Muscle of leg (tissue), 11 donors: Measurements from ENCODE around the gene LARP4B. TPM values are rescaled to one million over a fixed set of nuclear protein-coding genes. Genes with fewer than 3 reads are reported as not detected.

ENCODE experiments used
- DNase-seq: peaks from one replicate; pipeline ENCODE4 v3.0.0; 2013
- H3K27ac ChIP-seq: one replicate; pipeline ENCODE4 v1.5.1; 2013; ENCODE audit warnings: mild to moderate bottlenecking, low read length, control low read depth
- H3K27me3 ChIP-seq: one replicate; pipeline ENCODE4 v1.6.1; 2013; ENCODE audit warnings: low read length; ENCODE audit not compliant: control insufficient read depth, insufficient read depth
- H3K36me3 ChIP-seq: one replicate; pipeline ENCODE4 v1.6.1; 2013; ENCODE audit warnings: low read length; ENCODE audit not compliant: control insufficient read depth, insufficient read depth
- H3K4me1 ChIP-seq: one replicate; pipeline ENCODE4 v1.6.1; 2013; ENCODE audit warnings: low read length; ENCODE audit not compliant: control insufficient read depth, insufficient read depth
- H3K4me3 ChIP-seq: one replicate; pipeline ENCODE4 v1.5.1; 2013; ENCODE audit warnings: low read length, control low read depth
- H3K9me3 ChIP-seq: replicated peaks from 2 replicates; pipeline ENCODE4 v1.6.1; 2013; ENCODE audit warnings: low read depth, low read length; ENCODE audit not compliant: control insufficient read depth
- WGBS: methylation state at CpG from one replicate; pipeline ENCODE4 v1.1.5; 2013; ENCODE audit warnings: missing lambda C conversion rate; ENCODE audit not compliant: insufficient coverage; 5-methylcytosine and 5-hydroxymethylcytosine counted together
- polyA plus RNA-seq, 8 donors: library from polyadenylated mRNA; unstranded; fragments of 120-200 nt; gene quantifications; one replicate each; pipeline versions ENCODE4 v1.2.1 to v1.2.3, GENCODE V29; 2013; ENCODE audit warnings: inconsistent platforms in 1 of 8, low replicate concordance in 1 of 8; ENCODE audit not compliant: insufficient read length in 8 of 8, insufficient read depth in 1 of 8
- total RNA-seq: library from RNA; stranded (reverse); fragments of 120-200 nt; gene quantifications from one replicate; pipeline ENCODE4 v1.2.4, GENCODE V29; 2013

Gene LARP4B
- total and polyA plus RNA-seq, 9 donors: 35.8 to 84.5 (median 54.8) TPM

GRCh38 chr10:821322-821721, 110.2 kb downstream of the LARP4B start:
- H3K4me3 ChIP-seq: no peak overlapping the region
- peaks cover 10% of the 10 kb centered on the region for H3K4me1 ChIP-seq
- no peaks in the 10 kb centered on the region for H3K9me3 ChIP-seq
- no peaks in the 10 kb centered on the region for H3K27me3 ChIP-seq
- H3K36me3 ChIP-seq: peaks cover 91% of the 10 kb centered on the region
- DNase-seq: no peak
- WGBS: 100% methylated on average over 2 of the region's 5 CpGs
- H3K27ac ChIP-seq: no peak overlapping the region

- 97% methylated on average over 8 of the region's 8 CpGs for WGBS
- Histone ChIP-seq H3K27me3 (no peaks in the 10 kb centered on the region), H3K4me3 (no peak overlapping the region), H3K9me3 (no peaks in the 10 kb centered on the region), H3K27ac (no peak overlapping the region), H3K36me3 (peaks cover 94% of the 10 kb centered on the region), H3K4me1 (peaks cover 10% of the 10 kb centered on the region)
- no peak for DNase-seq
Observed at GRCh38 chr10:819816-820215, 111.7 kb downstream of the LARP4B start.

- Histone ChIP-seq H3K4me1 (peaks cover 10% of the 10 kb centered on the region), H3K27ac (no peak overlapping the region), H3K36me3 (peaks cover 95% of the 10 kb centered on the region), H3K9me3 (no peaks in the 10 kb centered on the region), H3K4me3 (no peak overlapping the region), H3K27me3 (no peaks in the 10 kb centered on the region)
- DNase-seq: no peak
- WGBS: 39% methylated on average over 7 of the region's 9 CpGs
Observed at GRCh38 chr10:819326-819725, 112.2 kb downstream of the LARP4B start.

- Histone ChIP-seq H3K4me3 (no peak overlapping the region), H3K27me3 (no peaks in the 10 kb centered on the region), H3K9me3 (no peaks in the 10 kb centered on the region), H3K36me3 (peaks cover 91% of the 10 kb centered on the region), H3K4me1 (peaks cover 10% of the 10 kb centered on the region), H3K27ac (peak overlapping the region; percentile 20)
- DNase-seq: no peak
- 76% methylated on average over 4 of the region's 9 CpGs for WGBS
Observed at GRCh38 chr10:818526-819220, 112.8 kb downstream of the LARP4B start.

DNA sequence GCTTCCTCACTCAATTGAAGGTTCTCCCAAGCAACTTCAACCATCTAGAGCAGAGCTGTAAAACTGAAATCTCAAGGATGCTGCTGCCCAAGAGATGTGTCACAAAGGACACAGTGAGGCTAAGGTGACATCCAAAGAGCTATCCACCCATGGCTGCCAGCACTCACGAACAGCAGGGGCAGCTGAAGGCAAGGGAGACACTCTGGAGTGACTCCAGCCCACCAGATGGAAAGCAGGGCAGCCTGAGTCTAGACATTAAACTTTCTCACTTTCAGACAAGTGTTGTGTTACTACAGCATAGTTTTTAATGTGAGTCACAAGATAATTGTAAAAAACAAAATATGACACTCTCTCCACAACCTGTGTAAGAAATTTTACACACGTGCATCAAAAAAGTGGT, 113.5 kb downstream of the LARP4B start:
- Histone ChIP-seq H3K4me1 (peaks cover 10% of the 10 kb centered on the region), H3K4me3 (no peak overlapping the region), H3K27me3 (no peaks in the 10 kb centered on the region), H3K27ac (peak overlapping the region; percentile 20), H3K36me3 (peaks cover 89% of the 10 kb centered on the region), H3K9me3 (no peaks in the 10 kb centered on the region)
- no peak for DNase-seq
- 29% methylated on average over 1 of the region's 2 CpGs for WGBS

DNA sequence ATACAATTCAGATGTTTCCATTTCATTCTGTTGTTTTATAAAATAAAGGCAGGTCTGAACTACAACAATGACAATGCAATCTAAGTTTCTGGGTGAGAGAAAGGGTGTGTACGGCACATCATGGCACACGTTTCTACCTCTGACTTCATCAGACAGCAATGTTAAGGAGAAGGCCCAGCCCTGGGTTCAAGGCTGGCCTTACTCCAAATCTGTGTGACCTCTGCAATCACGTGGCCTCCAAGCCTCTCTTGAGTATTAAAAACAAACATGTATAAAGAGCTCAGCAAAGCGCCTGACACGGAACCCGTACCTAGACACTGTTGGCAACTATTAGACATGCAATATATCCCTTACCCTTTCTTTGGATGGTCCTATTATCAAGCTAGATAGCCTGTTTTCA, 114.1 kb downstream of the LARP4B start:
- H3K9me3 ChIP-seq: no peaks in the 10 kb centered on the region
- no peaks in the 10 kb centered on the region for H3K27me3 ChIP-seq
- no peak overlapping the region for H3K4me3 ChIP-seq
- WGBS: 84% methylated on average over 4 of the region's 6 CpGs
- peaks cover 10% of the 10 kb centered on the region for H3K4me1 ChIP-seq
- H3K36me3 ChIP-seq: peaks cover 88% of the 10 kb centered on the region
- H3K27ac ChIP-seq: no peak overlapping the region
- DNase-seq: no peak

DNA sequence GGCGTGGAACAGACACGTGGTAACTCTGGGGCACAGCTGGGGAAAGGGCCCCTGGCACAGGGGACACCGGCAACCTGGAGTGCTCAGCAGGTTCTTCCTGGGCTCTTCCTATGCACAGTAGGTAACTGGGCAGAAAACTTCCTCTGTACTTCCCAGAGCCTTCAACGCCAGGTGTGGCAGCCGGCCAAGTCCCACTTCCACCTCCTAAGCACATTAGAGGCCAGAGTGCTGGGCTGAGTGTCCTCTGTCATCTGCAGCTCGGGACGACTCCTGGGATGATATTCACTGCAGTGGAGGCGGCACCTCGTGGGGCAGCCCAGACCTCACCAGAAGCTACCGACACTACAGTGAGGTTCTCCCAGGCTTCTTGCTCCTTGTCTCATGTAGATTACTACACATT, 114.5 kb downstream of the LARP4B start:
- 88% methylated on average over 8 of the region's 10 CpGs for WGBS
- Histone ChIP-seq H3K27ac (no peak overlapping the region), H3K27me3 (no peaks in the 10 kb centered on the region), H3K4me1 (peaks cover 10% of the 10 kb centered on the region), H3K4me3 (no peak overlapping the region), H3K9me3 (no peaks in the 10 kb centered on the region), H3K36me3 (peaks cover 88% of the 10 kb centered on the region)
- DNase-seq: no peak

DNA sequence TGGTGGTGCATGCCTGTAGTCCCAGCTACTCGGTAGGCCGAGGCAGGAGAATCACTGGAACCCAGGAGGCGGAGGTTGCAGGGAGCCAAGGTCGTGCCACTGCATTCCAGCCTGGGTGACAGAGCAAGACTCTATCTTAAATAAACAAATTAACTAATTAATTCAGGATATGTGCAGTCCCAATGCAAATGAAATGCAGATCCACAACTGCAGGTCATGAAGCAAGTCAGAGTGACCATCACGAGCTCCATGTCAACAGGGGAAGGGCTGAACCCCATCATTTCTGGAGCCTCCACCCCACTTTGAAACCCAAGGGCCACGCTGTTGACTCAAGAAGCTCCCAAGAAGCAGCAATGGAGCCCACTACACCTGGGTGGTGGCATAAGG, 115.4 kb downstream of the LARP4B start:
- Histone ChIP-seq H3K4me3 (no peak overlapping the region), H3K36me3 (peaks cover 83% of the 10 kb centered on the region), H3K27ac (no peak overlapping the region), H3K4me1 (peaks cover 10% of the 10 kb centered on the region), H3K9me3 (no peaks in the 10 kb centered on the region), H3K27me3 (no peaks in the 10 kb centered on the region)
- 92% methylated on average over 2 of the region's 6 CpGs for WGBS
- DNase-seq: no peak

GRCh38 chr10:815338-816090, 116.0 kb downstream of the LARP4B start:
- H3K36me3 ChIP-seq: peaks cover 79% of the 10 kb centered on the region
- no peak for DNase-seq
- no peak overlapping the region for H3K27ac ChIP-seq
- H3K4me3 ChIP-seq: no peak overlapping the region
- H3K27me3 ChIP-seq: no peaks in the 10 kb centered on the region
- H3K4me1 ChIP-seq: peaks cover 10% of the 10 kb centered on the region
- 97% methylated on average over 12 of the region's 19 CpGs for WGBS
- no peaks in the 10 kb centered on the region for H3K9me3 ChIP-seq

DNA sequence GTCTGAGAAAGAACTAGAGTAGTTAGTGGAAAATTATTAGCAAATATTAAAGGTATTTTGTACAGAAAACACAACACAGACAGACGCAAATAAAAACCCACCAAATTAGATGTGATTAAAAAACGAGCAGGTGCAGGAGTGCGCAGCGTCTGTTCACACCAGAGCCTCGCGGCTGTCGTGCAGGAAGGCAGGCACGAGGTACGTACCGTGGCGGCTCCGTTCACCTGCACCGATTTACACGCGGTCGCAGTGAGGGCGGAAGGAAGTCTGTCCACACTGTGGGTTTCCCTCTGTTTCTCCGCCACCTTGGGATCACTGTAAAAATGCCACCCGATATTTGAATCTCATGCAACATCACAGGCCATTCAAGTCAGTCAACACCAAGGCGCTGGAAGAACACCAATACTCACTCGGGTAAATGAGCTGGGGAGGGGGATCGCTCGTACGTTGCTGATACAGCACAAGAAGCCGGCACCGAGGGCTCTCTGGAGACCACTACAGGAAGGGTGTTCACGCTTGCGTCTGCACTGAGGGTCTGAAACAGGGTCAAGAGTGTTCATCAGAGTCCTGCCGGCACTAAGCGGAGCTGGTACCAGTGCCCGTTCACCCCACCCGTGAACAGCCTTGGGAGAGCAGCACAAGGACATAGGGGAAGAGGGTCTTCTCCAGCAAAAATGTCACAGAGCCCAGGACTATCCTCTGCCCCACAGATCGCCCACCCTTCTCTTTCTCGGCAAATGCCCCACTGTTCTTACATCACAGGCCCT, 116.8 kb downstream of the LARP4B start:
- Histone ChIP-seq H3K27ac (no peak overlapping the region), H3K36me3 (peaks cover 71% of the 10 kb centered on the region), H3K9me3 (no peaks in the 10 kb centered on the region), H3K4me3 (no peak overlapping the region), H3K27me3 (no peaks in the 10 kb centered on the region), H3K4me1 (peaks cover 9% of the 10 kb centered on the region)
- no peak for DNase-seq
- 90% methylated on average over 33 of the region's 34 CpGs for WGBS
